H1 (cell line): ENCODE data around the gene PCP4. TPM values are rescaled to one million over a fixed set of nuclear protein-coding genes. Genes with fewer than 3 reads are reported as not detected.

Experiments used
- BCL11A ChIP-seq, 2 experiments: IDR thresholded peaks; one replicate each; pipeline ENCODE4 v1.6.1; 2011; ENCODE audit warnings: low read depth in 2 of 2, low read length in 2 of 2, mild to moderate bottlenecking in 2 of 2
- CTBP2 ChIP-seq: IDR thresholded peaks from 2 replicates; pipeline ENCODE4 v1.7.0; 2011; ENCODE audit warnings: borderline replicate concordance, mild to moderate bottlenecking, moderate library complexity, mixed read lengths, low read length; ENCODE audit not compliant: insufficient read depth, insufficient read length
- polyA plus RNA-seq, 7 experiments: library from polyadenylated mRNA; depleted of rRNA in 3 of 7; stranded (reverse) in 5 of 7; unstranded in 2 of 7; fragments of >200 nt in 5 of 7; fragments of 200-250 nt in 2 of 7; gene quantifications; 1 replicate in 5 of 7; 2 replicates in 1 of 7; 4 replicates in 1 of 7; pipeline versions ENCODE4 v1.2.1 to v1.2.3, GENCODE V29; 2011 to 2013; ENCODE audit warnings: missing spikeins in 2 of 7, mixed read lengths in 2 of 7
- total RNA-seq: library from RNA; stranded (reverse); fragmentation: NEBNext Ultra II Directional; extraction: Animal tissue kit (Norgen Biotek cat#: 25700); gene quantifications from 2 replicates; pipeline ENCODE4 v1.2.1, GENCODE V29; 2021

The PCP4 gene
- total and polyA plus RNA-seq, 2 of the 8 experiments (the other 6 are each of a cell fraction or from before 2014, with no cell fraction given): 1.8 to 2.4 TPM

- TF ChIP-seq BCL11A (IDR thresholded peaks at IDR 0.05; ENCODE audit: low read depth in 2 of 2, low read length in 2 of 2) (no peak), CTBP2 (no peak)
These were observed 79.0 kb downstream of the PCP4 start (continued) for GRCh38 chr21:39946199-39946598.
